Left ventricle myocardium inferior (tissue), 1 donor: Measurements from ENCODE around the gene PCNX1. TPM values are rescaled to one million over a fixed set of nuclear protein-coding genes. Genes with fewer than 3 reads are reported as not detected.

Experiments used
- DNase-seq: peaks from one replicate; pipeline ENCODE4 v3.0.0-alpha.2; 2020
- H3K27ac ChIP-seq: fragments of 200-600 bp; replicated peaks from 2 replicates; pipeline ENCODE4 v1.8.0; 2021
- H3K27me3 ChIP-seq: fragments of 200-600 bp; 2 replicates; pipeline ENCODE4 v1.8.0; 2021; ENCODE audit warnings: low read depth
- H3K36me3 ChIP-seq: fragments of 200-600 bp; 2 replicates; pipeline ENCODE4 v1.8.0; 2021
- H3K4me1 ChIP-seq: fragments of 200-600 bp; 2 replicates; pipeline ENCODE4 v1.8.0; 2021
- H3K4me3 ChIP-seq: fragments of 200-600 bp; 2 replicates; pipeline ENCODE4 v1.8.0; 2021; ENCODE audit warnings: mild to moderate bottlenecking, moderate library complexity
- H3K9me3 ChIP-seq: fragments of 200-600 bp; replicated peaks from 2 replicates; pipeline ENCODE4 v1.8.0; 2021
- intact Hi-C: fragments of 100-400 bp; cut with micrococcal nuclease; formaldehyde crosslinking; loops from one replicate; pipeline ENCODE4 v1.11.0; 2022
- total RNA-seq: library from RNA; stranded (reverse); fragmentation: NEBNext Ultra II Directional; extraction: Animal tissue kit (Norgen Biotek cat#: 25700); gene quantifications from one replicate; pipeline ENCODE4 v1.2.1, GENCODE V29; 2021
- TF ChIP-seq, protein P1 (sequence below): fragments of 200-600 bp; IDR thresholded peaks from 2 replicates; pipeline ENCODE4 v1.8.0; 2021; ENCODE audit warnings: antibody characterized with exemption, mild to moderate bottlenecking, borderline replicate concordance
- donor health status: DM: no; HTN: yes; CAD: no; lungs with severe emphysema.

The PCNX1 gene
- total RNA-seq, 1 donor from 2014 or later: 35.2 TPM

DNA sequence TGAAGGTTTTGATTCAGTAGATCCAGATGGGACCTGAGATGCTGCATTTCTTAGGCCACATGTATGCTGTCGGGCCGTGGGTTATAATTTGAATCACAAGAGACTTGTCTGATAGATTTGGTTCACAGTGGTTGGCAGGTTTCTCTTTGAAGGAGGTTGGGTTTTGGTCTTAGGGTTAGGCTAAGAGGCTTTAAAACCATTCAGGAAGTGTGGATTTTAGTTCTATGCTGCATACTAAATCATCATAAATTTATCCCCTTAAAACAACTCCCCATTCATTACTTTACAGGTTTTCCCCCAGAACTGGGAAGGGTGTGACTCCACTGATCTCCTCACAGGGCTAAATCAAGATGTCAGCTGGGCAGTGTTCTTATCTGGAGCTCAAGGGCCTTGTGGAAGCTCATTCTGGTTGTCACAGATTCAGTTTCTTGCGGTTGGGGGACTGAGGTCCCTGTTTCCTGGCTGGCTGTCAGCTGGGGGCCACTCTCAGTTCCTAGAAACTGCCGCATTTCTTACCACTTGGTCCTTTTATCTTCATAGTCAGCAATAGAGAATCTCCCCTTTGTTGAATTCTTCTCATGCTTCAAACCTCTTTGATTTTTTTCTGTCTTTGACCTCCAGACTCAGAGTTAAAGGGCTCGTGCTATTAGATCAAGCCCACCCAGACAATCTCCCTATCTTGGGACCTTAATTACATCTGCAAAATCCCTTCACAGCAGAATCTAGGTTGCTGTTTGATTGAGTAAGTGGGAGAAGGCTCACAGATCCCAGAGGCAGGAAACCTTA, 20.6 kb upstream of the PCNX1 start:
- Histone ChIP-seq H3K4me1 (peaks cover 18% of the 10 kb centered on the region), H3K27ac (no peak overlapping the region)
- no peak for DNase-seq

GRCh38 chr14:70887207-70887681, 20.0 kb upstream of the PCNX1 start:
- intact Hi-C loops: no loop called here
- no peak overlapping the region for H3K4me3 ChIP-seq
- TF ChIP-seq, protein P1, sequence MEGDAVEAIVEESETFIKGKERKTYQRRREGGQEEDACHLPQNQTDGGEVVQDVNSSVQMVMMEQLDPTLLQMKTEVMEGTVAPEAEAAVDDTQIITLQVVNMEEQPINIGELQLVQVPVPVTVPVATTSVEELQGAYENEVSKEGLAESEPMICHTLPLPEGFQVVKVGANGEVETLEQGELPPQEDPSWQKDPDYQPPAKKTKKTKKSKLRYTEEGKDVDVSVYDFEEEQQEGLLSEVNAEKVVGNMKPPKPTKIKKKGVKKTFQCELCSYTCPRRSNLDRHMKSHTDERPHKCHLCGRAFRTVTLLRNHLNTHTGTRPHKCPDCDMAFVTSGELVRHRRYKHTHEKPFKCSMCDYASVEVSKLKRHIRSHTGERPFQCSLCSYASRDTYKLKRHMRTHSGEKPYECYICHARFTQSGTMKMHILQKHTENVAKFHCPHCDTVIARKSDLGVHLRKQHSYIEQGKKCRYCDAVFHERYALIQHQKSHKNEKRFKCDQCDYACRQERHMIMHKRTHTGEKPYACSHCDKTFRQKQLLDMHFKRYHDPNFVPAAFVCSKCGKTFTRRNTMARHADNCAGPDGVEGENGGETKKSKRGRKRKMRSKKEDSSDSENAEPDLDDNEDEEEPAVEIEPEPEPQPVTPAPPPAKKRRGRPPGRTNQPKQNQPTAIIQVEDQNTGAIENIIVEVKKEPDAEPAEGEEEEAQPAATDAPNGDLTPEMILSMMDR: no peak
- H3K9me3 ChIP-seq: no peaks in the 10 kb centered on the region
- no peaks in the 10 kb centered on the region for H3K36me3 ChIP-seq
- peaks cover 18% of the 10 kb centered on the region for H3K4me1 ChIP-seq
- no peak for DNase-seq
- H3K27me3 ChIP-seq: peaks cover 18% of the 10 kb centered on the region
- H3K27ac ChIP-seq: no peak overlapping the region

More for the DNA sequence above, 20.6 kb upstream of the PCNX1 start:
- TF ChIP-seq, protein P1: no peak
- intact Hi-C loops: no loop called here
- Histone ChIP-seq H3K36me3 (no peaks in the 10 kb centered on the region), H3K27me3 (peaks cover 18% of the 10 kb centered on the region), H3K9me3 (no peaks in the 10 kb centered on the region), H3K4me3 (no peak overlapping the region)

DNA sequence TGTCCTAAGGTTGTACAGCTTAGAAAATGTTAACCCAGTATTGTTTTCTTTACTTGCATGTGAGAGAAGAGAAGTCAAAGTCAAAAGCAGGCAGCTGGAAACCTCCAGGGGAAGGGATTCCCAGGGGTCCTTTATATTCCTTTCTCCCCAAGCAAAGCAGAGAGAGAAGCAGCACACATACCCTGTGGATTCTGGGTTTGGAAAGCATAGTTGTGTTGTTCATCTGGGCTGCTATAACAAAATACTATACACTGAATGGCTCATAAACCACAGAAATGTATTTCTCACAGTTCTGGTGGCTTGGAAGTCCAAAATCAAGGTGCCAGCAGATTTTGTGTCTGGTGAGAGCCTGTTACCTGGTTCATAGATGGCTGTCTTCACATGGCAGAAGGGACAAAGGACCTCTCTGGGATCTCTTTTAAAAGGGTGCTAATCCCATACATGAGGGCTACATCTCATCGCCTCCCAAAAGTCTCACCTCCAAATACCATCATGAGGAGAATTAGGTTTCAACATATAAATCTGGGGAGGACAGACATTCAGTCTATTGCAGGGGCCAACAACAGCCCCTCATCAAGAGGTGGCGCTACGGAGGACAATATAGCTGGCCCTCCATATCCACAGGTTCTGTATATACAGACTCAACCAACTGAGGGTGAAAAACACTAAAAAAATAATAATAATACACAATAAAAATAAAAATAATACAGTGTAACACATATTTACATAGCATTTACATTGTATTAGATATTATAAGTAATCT, 19.3 kb upstream of the PCNX1 start:
- H3K36me3 ChIP-seq: no peaks in the 10 kb centered on the region
- peaks cover 18% of the 10 kb centered on the region for H3K27me3 ChIP-seq
- no peaks in the 10 kb centered on the region for H3K9me3 ChIP-seq
- intact Hi-C loops: no loop called here
- no peak for DNase-seq
- H3K27ac ChIP-seq: no peak overlapping the region
- TF ChIP-seq, protein P1: no peak
- H3K4me1 ChIP-seq: peaks cover 17% of the 10 kb centered on the region
- H3K4me3 ChIP-seq: no peak overlapping the region

DNA sequence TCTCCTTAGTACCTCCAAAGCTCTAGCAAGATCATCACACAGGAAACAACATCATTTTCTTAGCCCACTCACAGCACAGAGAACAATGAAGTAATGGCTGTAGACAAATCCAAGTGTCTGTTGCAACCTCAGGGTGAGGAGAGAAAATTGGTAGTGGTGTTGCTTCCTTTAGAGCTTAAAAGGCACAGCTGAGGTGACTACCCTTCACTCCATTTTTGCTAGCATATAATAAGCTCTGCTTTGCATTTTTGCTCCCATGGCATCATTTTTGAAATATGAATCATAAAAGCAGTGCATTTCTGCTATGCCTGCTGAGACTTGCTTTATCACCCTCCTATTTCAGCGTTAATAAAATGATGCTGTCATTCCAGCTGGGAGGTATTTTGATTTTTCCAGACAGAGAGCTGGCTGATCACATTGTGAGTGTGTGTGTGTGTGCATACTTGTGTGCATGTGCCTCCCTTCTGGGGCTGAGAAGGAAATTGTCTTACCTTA, 18.5 kb upstream of the PCNX1 start:
- DNase-seq: no peak
- no peak overlapping the region for H3K27ac ChIP-seq
- peaks cover 13% of the 10 kb centered on the region for H3K4me1 ChIP-seq
- H3K9me3 ChIP-seq: no peaks in the 10 kb centered on the region
- peaks cover 18% of the 10 kb centered on the region for H3K27me3 ChIP-seq
- H3K4me3 ChIP-seq: no peak overlapping the region
- intact Hi-C loops: no loop called here
- no peaks in the 10 kb centered on the region for H3K36me3 ChIP-seq
- TF ChIP-seq, protein P1: no peak

DNA sequence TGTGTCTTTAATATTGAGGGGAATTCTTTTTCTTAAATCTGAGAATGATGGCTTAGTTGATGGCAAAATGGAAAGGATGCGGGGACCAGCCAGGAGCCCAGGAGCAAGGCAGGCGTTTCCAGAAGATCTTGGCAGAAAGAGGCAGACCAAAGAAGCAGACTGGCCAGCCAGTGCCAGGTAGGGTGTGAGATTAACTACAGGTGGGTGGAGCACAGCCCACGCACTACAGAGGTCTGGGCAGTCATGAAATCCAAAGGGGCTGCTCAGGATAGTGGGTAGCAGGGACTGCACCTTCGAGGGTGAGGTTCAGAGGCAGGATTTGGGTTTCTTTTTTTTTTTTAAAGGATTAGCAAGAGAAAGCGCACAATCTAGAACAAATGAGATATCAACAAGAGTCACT, 17.7 kb upstream of the PCNX1 start:
- DNase-seq: no peak
- intact Hi-C loops: no loop called here
- Histone ChIP-seq H3K9me3 (no peaks in the 10 kb centered on the region), H3K4me3 (no peak overlapping the region), H3K4me1 (peaks cover 13% of the 10 kb centered on the region), H3K36me3 (no peaks in the 10 kb centered on the region), H3K27me3 (peaks cover 18% of the 10 kb centered on the region), H3K27ac (no peak overlapping the region)
- TF ChIP-seq, protein P1: no peak
